GM10248 (cell line): ENCODE data around the gene PTPN4.
"Not testable (repeated sequence)": the region's sequence is repeated elsewhere in the genome, so short reads cannot be mapped to it uniquely, and the experiment has no call there.

ENCODE experiments used
- CTCF ChIA-PET: fragments of 300-600 bp; sonication (Branson Sonifier 250); formaldehyde crosslinking; extraction: SDS; loops from one replicate; lab custom pipeline; 2021; ENCODE audit warnings: antibody characterized with exemption; lab: Yijun Ruan, JAX
- POLR2A ChIA-PET: fragments of 350-650 bp; sonication (Branson Sonifier 250); formaldehyde crosslinking; extraction: SDS; loops from one replicate; lab custom pipeline; 2020; ENCODE audit warnings: antibody characterized with exemption; lab: Yijun Ruan, JAX
- DNase-seq: peaks from one replicate; pipeline ENCODE4 v3.0.0; 2012; ENCODE audit errors: extremely low spot score
- CTCF ChIP-seq: IDR thresholded peaks from 2 replicates; pipeline ENCODE4 v1.5.1; 2012; ENCODE audit warnings: mild to moderate bottlenecking, low read depth; ENCODE audit errors: extremely low read depth, missing control alignments, control extremely low read depth

The PTPN4 gene

GRCh38 chr2:119790466-119790865, 30.7 kb downstream of the PTPN4 start:
- TF ChIP-seq CTCF: no peak
- ChIA-PET CTCF (interaction anchor here (0.6 kb wide), 1 partner anchor 553 kb away, joined by 3 read pairs; no protein-coding TSS in a partner anchor), POLR2A (no interaction called here)
- DNase-seq: no peak

GRCh38 chr2:119792907-119793312, 33.2 kb downstream of the PTPN4 start:
- ChIA-PET POLR2A (no interaction called here), CTCF (no interaction called here)
- no peak for TF ChIP-seq CTCF
- DNase-seq: no peak

- no peak for TF ChIP-seq CTCF
- ChIA-PET CTCF (interaction anchor here (0.7 to 1.6 kb wide), 4 partner anchors 10 to 87 kb away, joined by 3 to 5 read pairs (median 4); no protein-coding TSS in a partner anchor), POLR2A (no interaction called here)
- DNase-seq: no peak
Observed at GRCh38 chr2:119794237-119794636, 34.5 kb downstream of the PTPN4 start.

GRCh38 chr2:119795309-119796303, 35.9 kb downstream of the PTPN4 start:
- ChIA-PET CTCF (interaction anchor here (0.6 to 1.6 kb wide), 5 partner anchors 10 to 43 kb away, joined by 3 to 5 read pairs (median 3); no protein-coding TSS in a partner anchor), POLR2A (no interaction called here)
- DNase-seq: no peak
- TF ChIP-seq CTCF: no peak

- POLR2A ChIA-PET: no interaction called here
- no peak for DNase-seq
- no peak for TF ChIP-seq CTCF
- CTCF ChIA-PET: interaction anchor here (1.5 kb wide), 1 partner anchor 47 kb away, joined by 3 read pairs; no protein-coding TSS in a partner anchor
Observed at GRCh38 chr2:119800376-119800902, 40.7 kb downstream of the PTPN4 start.

- POLR2A ChIA-PET: no interaction called here
- CTCF ChIA-PET: no interaction called here
- no peak for DNase-seq
- no peak for TF ChIP-seq CTCF
Observed at GRCh38 chr2:119801040-119801439, 41.3 kb downstream of the PTPN4 start.

DNA sequence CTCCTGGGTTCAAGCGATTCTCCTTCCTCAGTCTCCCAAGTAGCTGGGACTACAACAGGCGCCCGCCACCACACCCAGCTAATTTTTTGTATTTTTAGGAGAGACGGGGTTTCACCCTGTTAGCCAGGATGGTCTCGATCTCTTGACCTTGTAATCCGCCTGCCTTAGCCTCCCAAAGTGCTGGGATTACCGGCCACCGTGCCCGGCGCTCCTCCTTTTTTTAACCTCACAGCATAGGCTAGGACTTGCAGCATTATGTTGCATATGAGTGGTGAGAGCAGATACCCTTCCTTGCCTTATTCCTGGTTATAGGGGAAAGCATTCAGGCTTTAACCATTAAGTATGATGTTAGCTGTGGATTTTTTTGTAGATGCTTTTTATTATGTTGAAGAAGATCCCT, 42.3 kb downstream of the PTPN4 start:
- POLR2A ChIA-PET, CTCF ChIA-PET: not testable (repeated sequence)

More for the DNA sequence above, 42.3 kb downstream of the PTPN4 start:
- not testable (repeated sequence) for DNase-seq
